ENCODE data around the gene ASXL1. TPM values are rescaled to one million over a fixed set of nuclear protein-coding genes. Genes with fewer than 3 reads are reported as not detected.

ASXL1 gene
- total RNA-seq, 4 donors from 2014 or later = 69.2 to 139 (median 104) TPM

DNA sequence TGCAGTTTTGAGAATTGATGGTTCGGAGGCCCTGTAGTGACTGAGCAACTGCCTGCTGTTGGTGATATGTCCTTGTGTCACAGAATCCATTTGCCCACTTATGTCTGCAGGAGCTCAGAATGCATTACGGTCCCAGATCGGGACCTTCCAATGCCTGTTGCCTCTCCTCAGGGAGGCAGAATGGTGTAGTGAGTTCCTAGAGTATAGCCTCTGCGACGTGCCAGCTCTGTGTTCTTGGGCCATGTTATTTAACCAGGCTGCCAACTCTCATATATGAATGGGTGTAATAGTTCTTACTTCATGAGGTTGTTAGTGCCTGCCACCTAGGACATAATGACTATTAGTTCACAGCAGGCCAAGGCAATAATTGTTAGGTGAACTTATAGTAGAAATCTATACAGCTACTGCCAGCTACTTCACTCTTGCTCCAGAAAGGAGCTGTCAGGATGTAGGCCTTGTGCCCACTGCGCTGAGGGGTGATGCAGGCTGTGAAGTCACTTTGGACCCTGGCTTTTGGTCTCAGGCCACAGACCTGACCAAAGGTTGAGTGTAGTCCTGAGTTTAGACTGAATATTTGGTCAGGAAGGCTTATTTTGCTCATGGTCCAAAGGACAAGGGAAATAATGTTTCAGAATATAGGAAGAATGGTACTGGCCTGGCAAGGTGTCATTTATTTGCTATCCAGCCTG is 82.1 kb downstream of the ASXL1 start:
- ATAC-seq (ENCODE audit: low FRiP score) = no peak
- DNase-seq (ENCODE audit: low spot score) = no peak
- TF ChIP-seq, protein P1, sequence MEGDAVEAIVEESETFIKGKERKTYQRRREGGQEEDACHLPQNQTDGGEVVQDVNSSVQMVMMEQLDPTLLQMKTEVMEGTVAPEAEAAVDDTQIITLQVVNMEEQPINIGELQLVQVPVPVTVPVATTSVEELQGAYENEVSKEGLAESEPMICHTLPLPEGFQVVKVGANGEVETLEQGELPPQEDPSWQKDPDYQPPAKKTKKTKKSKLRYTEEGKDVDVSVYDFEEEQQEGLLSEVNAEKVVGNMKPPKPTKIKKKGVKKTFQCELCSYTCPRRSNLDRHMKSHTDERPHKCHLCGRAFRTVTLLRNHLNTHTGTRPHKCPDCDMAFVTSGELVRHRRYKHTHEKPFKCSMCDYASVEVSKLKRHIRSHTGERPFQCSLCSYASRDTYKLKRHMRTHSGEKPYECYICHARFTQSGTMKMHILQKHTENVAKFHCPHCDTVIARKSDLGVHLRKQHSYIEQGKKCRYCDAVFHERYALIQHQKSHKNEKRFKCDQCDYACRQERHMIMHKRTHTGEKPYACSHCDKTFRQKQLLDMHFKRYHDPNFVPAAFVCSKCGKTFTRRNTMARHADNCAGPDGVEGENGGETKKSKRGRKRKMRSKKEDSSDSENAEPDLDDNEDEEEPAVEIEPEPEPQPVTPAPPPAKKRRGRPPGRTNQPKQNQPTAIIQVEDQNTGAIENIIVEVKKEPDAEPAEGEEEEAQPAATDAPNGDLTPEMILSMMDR (IDR thresholded peaks at IDR 0.05) = no peak

DNA sequence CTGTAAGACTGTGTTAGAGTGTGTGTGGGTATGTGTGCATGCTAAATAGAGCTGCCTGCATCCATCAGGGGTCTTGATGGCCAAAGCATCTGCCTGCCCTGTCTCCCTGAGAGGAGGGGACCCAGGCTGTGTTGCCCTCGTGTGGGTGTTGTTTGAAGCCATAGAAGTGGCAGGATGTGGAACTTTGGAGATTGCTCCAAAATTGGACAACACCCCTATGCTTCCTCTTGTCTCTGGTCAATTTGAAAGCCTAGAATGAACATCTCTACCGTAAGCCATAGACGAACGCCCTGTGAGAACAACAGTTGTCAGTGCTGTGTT is 82.6 kb downstream of the ASXL1 start:
- DNase-seq (ENCODE audit: low spot score) = no peak
- TF ChIP-seq, protein P1 (IDR thresholded peaks at IDR 0.05) = no peak

DNA sequence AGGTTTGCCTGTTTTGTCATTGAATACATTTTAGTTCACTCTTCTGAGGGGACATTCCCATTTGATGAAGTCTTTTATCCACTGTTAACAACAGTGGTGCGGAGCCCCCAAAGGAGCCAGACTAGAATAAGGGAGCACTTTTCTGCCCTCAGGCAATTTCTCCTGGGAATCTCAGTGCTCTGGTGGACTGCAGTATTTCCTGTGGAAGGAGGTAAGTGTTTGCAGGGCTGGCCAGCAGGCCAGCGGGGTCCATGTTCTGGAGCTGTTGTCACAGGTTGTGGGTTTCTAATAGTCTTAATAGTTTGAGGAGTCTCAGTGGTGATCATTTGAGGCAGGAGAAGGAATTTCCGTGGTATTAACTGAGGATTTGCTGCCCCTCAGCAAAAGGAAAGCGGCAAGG is 83.5 kb downstream of the ASXL1 start:
- DNase-seq (ENCODE audit: low spot score) (no peak), ATAC-seq (ENCODE audit: low FRiP score) (no peak)
- TF ChIP-seq, protein P1 (IDR thresholded peaks at IDR 0.05) = no peak

More for the DNA sequence above, 82.6 kb downstream of the ASXL1 start:
- ATAC-seq (ENCODE audit: low FRiP score) = no peak

DNA sequence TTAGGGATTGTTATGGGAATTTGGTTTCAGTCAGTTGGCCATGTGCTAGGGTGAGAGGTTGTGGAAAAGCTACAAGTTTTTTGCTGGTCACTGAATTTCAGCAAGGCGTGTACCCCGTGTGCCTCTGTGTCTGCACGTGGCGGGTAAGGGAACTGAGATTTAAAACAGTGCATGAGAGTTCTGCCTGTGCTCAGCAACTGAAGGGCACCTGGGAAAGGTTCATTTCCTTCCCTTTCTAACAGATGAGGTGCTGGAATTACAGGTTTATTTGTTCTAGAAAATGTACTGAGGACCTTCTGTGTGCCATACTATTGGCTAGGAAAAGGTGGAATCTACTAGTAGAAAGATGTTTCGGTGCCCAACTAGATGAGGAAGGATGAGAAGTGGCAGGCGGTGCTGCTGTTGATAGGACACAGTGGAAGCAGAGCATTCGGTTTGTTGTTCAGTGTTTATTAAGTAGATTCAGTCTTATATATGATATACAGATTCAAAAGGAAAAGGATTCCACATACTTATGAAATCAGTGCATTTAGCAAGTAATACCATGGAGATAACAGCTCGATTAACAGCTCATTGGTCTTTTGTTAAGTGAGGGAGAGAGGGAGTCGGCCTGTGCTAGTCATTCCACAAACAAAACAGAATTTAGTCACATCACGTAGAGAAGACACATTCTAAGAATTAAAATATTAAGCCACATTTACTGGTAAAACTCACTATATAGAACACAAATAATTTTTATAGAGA is 84.7 kb downstream of the ASXL1 start:
- DNase-seq (ENCODE audit: low spot score) = no peak
- TF ChIP-seq, protein P1 (IDR thresholded peaks at IDR 0.05) = no peak
- ATAC-seq (ENCODE audit: low FRiP score) = no peak

DNA sequence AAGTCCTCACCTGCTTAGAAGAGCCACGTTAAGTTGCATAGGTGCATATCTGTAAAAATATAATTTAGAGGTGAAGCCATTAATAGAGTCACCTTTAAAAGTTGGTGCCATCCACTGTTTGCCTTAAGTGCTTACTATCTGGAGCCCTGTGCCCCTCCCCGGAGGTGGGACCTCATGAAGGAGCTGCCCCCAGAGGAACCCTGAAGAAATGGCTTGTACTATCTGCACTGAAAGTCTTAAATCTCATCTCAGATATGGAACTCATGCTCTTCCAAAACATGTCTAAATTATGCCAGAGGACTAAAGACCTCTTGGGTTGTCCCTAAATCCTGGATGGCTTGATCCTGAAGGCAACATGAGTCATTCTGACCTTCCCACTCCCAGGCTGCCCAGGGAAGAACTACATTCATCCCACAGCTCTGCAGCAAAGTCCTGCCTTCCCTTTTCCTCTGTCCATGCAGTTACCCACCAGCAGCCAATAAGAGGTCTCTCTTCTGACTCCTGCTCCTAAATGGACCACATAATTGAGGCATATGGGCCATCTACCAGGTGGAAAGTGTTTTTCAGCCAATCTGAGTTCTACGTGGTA is 85.3 kb downstream of the ASXL1 start:
- DNase-seq (ENCODE audit: low spot score) = no peak
- ATAC-seq (ENCODE audit: low FRiP score) = no peak
- TF ChIP-seq, protein P1 (IDR thresholded peaks at IDR 0.05) = no peak

DNA sequence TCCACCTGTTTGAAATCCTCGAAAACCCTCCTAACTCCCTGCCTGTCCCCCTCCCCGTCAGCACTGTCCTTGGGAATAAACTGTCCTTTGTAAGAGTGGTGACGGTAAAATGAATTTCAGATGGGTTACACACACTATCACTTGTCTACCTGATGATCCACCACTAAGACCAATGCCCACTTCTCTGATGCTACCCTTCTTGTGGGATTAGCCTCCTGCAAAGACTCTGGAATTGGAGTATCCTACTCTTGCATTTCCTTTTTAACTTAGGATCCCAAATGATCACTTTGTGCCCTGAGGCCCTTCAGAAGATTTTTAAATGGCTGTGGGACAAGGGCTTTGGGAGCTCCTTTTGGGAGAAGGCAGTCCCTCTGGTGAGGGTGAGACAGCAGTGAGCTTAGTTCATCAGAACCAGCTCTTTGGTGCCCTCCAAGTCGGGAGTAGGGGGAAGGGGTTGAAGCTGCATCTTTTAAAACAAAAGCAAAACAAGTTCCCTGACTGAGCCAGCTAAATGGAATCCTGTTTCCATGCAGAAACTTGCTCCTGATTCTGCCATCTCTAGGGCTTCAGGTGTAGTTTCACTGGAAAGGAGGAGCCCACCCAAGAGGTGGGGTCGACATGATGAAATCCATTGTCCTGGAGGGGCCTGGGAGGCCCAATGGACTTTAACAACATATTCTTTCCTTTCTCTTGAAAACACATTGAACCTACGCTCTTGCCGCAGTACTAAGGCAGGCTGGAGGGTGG is 86.5 kb downstream of the ASXL1 start:
- TF ChIP-seq, protein P1 (IDR thresholded peaks at IDR 0.05) = no peak
- no peak for ATAC-seq (ENCODE audit: low FRiP score)

More for the DNA sequence above, 86.5 kb downstream of the ASXL1 start:
- DNase-seq (ENCODE audit: low spot score) = no peak

Measured in omental fat pad (tissue), 4 donors.